H1 (cell line): Measurements from ENCODE around the gene GNB1L. TPM values are rescaled to one million over a fixed set of nuclear protein-coding genes. Genes with fewer than 3 reads are reported as not detected.

Source experiments
- BRCA1 ChIP-seq: IDR thresholded peaks from 2 replicates; pipeline ENCODE4 v1.6.1; 2012; ENCODE audit warnings: low read depth, low read length, improper control_type of control experiment
- GTF2F1 ChIP-seq: IDR thresholded peaks from 2 replicates; pipeline ENCODE4 v1.6.1; 2012; ENCODE audit warnings: low read depth, low read length, improper control_type of control experiment, borderline replicate concordance
- KDM5A ChIP-seq: fragments of 200-600 bp; IDR thresholded peaks from 2 replicates; pipeline ENCODE4 v1.7.1; 2012; ENCODE audit warnings: mild to moderate bottlenecking, low read length, inconsistent platforms, mixed read lengths
- POLR2A ChIP-seq, 2 experiments: IDR thresholded peaks; 1 replicate in 1 of 2; 2 replicates in 1 of 2; pipeline ENCODE4 v1.6.1; 2011; ENCODE audit warnings: low read depth in 2 of 2, low read length in 2 of 2, mild to moderate bottlenecking in 2 of 2; ENCODE audit errors: control extremely low read depth in 1 of 2
- RFX5 ChIP-seq: IDR thresholded peaks from 2 replicates; pipeline ENCODE4 v1.6.1; 2011; ENCODE audit warnings: low read depth, low read length, improper control_type of control experiment, borderline replicate concordance
- SP2 ChIP-seq: IDR thresholded peaks from 2 replicates; pipeline ENCODE4 v1.6.1; 2012; ENCODE audit warnings: mild to moderate bottlenecking, low read length, inconsistent platforms
- polyA plus RNA-seq, 7 experiments: library from polyadenylated mRNA; depleted of rRNA in 3 of 7; stranded (reverse) in 5 of 7; unstranded in 2 of 7; fragments of >200 nt in 5 of 7; fragments of 200-250 nt in 2 of 7; gene quantifications; 1 replicate in 5 of 7; 2 replicates in 1 of 7; 4 replicates in 1 of 7; pipeline versions ENCODE4 v1.2.1 to v1.2.3, GENCODE V29; 2011 to 2013; ENCODE audit warnings: missing spikeins in 2 of 7, mixed read lengths in 2 of 7
- total RNA-seq: library from RNA; stranded (reverse); fragmentation: NEBNext Ultra II Directional; extraction: Animal tissue kit (Norgen Biotek cat#: 25700); gene quantifications from 2 replicates; pipeline ENCODE4 v1.2.1, GENCODE V29; 2021
- TF ChIP-seq, protein P1 (sequence below): IDR thresholded peaks from 2 replicates; pipeline ENCODE4 v1.6.1; 2012; ENCODE audit warnings: inconsistent platforms
- TF ChIP-seq, protein P2 (sequence below): IDR thresholded peaks from 2 replicates; pipeline ENCODE4 v1.6.1; 2011; ENCODE audit warnings: low read length, improper control_type of control experiment
- TF ChIP-seq, protein P3 (sequence below): IDR thresholded peaks from 2 replicates; pipeline ENCODE4 v1.6.1; 2012; ENCODE audit warnings: inconsistent platforms

The GNB1L gene
- total and polyA plus RNA-seq, 2 of the 8 experiments (the other 6 are each of a cell fraction or from before 2014, with no cell fraction given), result 14.0 to 15.6 TPM

DNA sequence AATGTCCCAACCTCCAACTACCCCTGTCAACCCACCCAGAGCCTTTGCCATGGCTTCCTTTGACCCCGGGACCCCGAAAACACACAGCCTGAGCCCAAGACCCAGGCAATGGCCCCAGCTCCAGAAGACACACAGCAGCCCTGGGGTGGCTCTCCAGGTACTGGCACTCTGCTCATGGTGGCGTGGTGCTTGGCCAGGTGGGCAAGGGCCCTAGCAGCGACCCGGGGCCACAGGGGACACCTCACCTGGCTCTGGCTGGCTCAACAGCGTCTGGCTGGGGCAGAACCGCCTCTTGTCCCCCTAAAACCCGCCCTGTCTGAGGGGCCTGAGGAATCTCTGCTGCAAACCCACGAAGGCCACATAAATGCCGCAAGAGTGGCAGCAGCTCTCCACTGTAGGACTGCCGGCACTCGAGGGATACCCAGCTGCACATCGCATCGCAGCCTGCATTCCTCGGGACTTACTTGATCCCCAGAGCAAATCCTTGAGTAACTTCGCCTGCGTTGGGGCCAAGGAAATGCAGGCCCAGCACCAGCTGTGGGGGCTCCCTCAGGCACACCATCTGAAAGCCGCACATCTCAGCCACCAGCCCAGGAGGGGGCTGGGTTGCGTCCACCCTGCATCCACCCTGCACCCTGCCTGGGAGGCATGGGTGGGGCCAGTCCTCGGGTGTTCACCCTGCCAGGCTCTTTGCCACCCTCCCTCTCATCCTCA lies 23.1 kb upstream of the GNB1L start (continued):
- no peak for TF ChIP-seq GTF2F1
- no peak for TF ChIP-seq SP2
- TF ChIP-seq, protein P1, sequence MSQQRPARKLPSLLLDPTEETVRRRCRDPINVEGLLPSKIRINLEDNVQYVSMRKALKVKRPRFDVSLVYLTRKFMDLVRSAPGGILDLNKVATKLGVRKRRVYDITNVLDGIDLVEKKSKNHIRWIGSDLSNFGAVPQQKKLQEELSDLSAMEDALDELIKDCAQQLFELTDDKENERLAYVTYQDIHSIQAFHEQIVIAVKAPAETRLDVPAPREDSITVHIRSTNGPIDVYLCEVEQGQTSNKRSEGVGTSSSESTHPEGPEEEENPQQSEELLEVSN, result no peak
- TF ChIP-seq POLR2A (IDR thresholded peaks at IDR 0.05; ENCODE audit: control extremely low read depth in 1 of 2, low read depth in 2 of 2, low read length in 2 of 2), result no peak
- no peak for TF ChIP-seq KDM5A
- no peak for TF ChIP-seq BRCA1
- no peak for TF ChIP-seq RFX5
- TF ChIP-seq, protein P2, sequence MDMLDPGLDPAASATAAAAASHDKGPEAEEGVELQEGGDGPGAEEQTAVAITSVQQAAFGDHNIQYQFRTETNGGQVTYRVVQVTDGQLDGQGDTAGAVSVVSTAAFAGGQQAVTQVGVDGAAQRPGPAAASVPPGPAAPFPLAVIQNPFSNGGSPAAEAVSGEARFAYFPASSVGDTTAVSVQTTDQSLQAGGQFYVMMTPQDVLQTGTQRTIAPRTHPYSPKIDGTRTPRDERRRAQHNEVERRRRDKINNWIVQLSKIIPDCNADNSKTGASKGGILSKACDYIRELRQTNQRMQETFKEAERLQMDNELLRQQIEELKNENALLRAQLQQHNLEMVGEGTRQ, result no peak
- TF ChIP-seq, protein P3, sequence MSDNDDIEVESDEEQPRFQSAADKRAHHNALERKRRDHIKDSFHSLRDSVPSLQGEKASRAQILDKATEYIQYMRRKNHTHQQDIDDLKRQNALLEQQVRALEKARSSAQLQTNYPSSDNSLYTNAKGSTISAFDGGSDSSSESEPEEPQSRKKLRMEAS, result no peak
